Sciatic nerve (tissue), 2 donors: ENCODE data around the gene RAX. TPM values are rescaled to one million over a fixed set of nuclear protein-coding genes. Genes with fewer than 3 reads are reported as not detected.

Experiments used
- ATAC-seq: fragments of 200-7000 bp; cut with Tn5 transposase; one replicate; pipeline ENCODE4 v1.9.1; 2020; ENCODE audit warnings: mild to moderate bottlenecking, moderate library complexity
- DNase-seq: peaks from one replicate; pipeline ENCODE4 v3.0.0-alpha.2; 2020; ENCODE audit warnings: low spot score
- intact Hi-C: fragments of 100-400 bp; cut with DNase I; formaldehyde crosslinking; loops from one replicate; pipeline ENCODE4 v1.14.2; 2022
- total RNA-seq: library from RNA; stranded (reverse); fragmentation: NEBNext Ultra II Directional; extraction: Animal tissue kit (Norgen Biotek cat#: 25700); gene quantifications from one replicate; pipeline ENCODE4 v1.2.1, GENCODE V29; 2021
- donor health status: DM: no; HTN: no; CAD: no.
- donor health status: DM: no; HTN: no; CAD: no.

RAX gene
- not detected for total RNA-seq

- ATAC-seq, result no peak
- intact Hi-C loops, result no loop called here
- no peak for DNase-seq
Observed at GRCh38 chr18:59272891-59273758, at the start of gene RAX. Gene RAX (minus strand): TSS chr18:59273454. CDS start chr18:59273206, 248 bp downstream.

GRCh38 chr18:59318460-59319050 is 45.3 kb upstream of the RAX start, which contains the start of gene CPLX4:
Gene CPLX4 (minus strand): TSS chr18:59318649. CDS start chr18:59318462, 187 bp downstream.
- ATAC-seq (no peak), DNase-seq (no peak)
- intact Hi-C loops, result no loop called here

GRCh38 chr18:59311631-59312030 is 38.4 kb upstream of the RAX start:
- no peak for DNase-seq
- intact Hi-C loops, result no loop called here
- no peak for ATAC-seq

- intact Hi-C loops, result no loop called here
- DNase-seq (no peak), ATAC-seq (no peak)
Observed at GRCh38 chr18:59308938-59309260, 35.6 kb upstream of the RAX start.

- peak; percentile 95 for ATAC-seq
- intact Hi-C loops, result no loop called here
- DNase-seq, result peak; percentile 86
Observed at GRCh38 chr18:59308248-59308937, 35.1 kb upstream of the RAX start.

GRCh38 chr18:59306640-59307039 is 33.4 kb upstream of the RAX start:
- intact Hi-C loops, result no loop called here
- DNase-seq (no peak), ATAC-seq (no peak)

- no peak for DNase-seq
- intact Hi-C loops, result no loop called here
Observed at GRCh38 chr18:59305295-59305694, 32.0 kb upstream of the RAX start.

GRCh38 chr18:59303656-59304195 is 30.5 kb upstream of the RAX start:
- intact Hi-C loops, result no loop called here
- ATAC-seq (no peak), DNase-seq (no peak)

More at GRCh38 chr18:59305295-59305694, 32.0 kb upstream of the RAX start:
- no peak for ATAC-seq

GRCh38 chr18:59303006-59303405 is 29.8 kb upstream of the RAX start:
- no peak for ATAC-seq

GRCh38 chr18:59301929-59302328 is 28.7 kb upstream of the RAX start:
- intact Hi-C loops, result no loop called here
- DNase-seq (no peak), ATAC-seq (no peak)

More at GRCh38 chr18:59303006-59303405, 29.8 kb upstream of the RAX start:
- intact Hi-C loops, result no loop called here
- no peak for DNase-seq

GRCh38 chr18:59300676-59301285 is 27.5 kb upstream of the RAX start:
- intact Hi-C loops, result no loop called here
- DNase-seq (no peak), ATAC-seq (no peak)

GRCh38 chr18:59298871-59299270 is 25.6 kb upstream of the RAX start:
- intact Hi-C loops, result no loop called here
- ATAC-seq (no peak), DNase-seq (no peak)

- DNase-seq, result no peak
- no peak for ATAC-seq
- intact Hi-C loops, result no loop called here
Observed at GRCh38 chr18:59293317-59293716, 20.1 kb upstream of the RAX start.

- DNase-seq (no peak), ATAC-seq (no peak)
- intact Hi-C loops, result no loop called here
Observed at GRCh38 chr18:59286341-59286740, 13.1 kb upstream of the RAX start.

- DNase-seq, result no peak
- no peak for ATAC-seq
- intact Hi-C loops, result no loop called here
Observed at GRCh38 chr18:59282341-59282740, 9.1 kb upstream of the RAX start.

- no peak for DNase-seq
- intact Hi-C loops, result no loop called here
- ATAC-seq, result no peak
Observed at GRCh38 chr18:59279722-59280121, 6.5 kb upstream of the RAX start.

- intact Hi-C loops, result no loop called here
- DNase-seq (no peak), ATAC-seq (no peak)
Observed at GRCh38 chr18:59279193-59279592, 5.9 kb upstream of the RAX start.

- intact Hi-C loops, result no loop called here
- ATAC-seq, result no peak
- DNase-seq, result no peak
Observed at GRCh38 chr18:59278793-59279192, 5.5 kb upstream of the RAX start.

- no peak for ATAC-seq
- no peak for DNase-seq
- intact Hi-C loops, result no loop called here
Observed at GRCh38 chr18:59276047-59276446, 2.8 kb upstream of the RAX start.
